Adrenal gland (tissue), 5 donors: ENCODE measurements around the gene ANKRD30B.
"Not testable (repeated sequence)": the region's sequence is repeated elsewhere in the genome, so short reads cannot be mapped to it uniquely, and the experiment has no call there.

ENCODE experiments used
- POLR2A ChIP-seq, 2 donors: fragments of 450-650 bp; IDR thresholded peaks; one replicate each; pipeline ENCODE4 v1.6.1; 2017; ENCODE audit warnings: antibody characterized with exemption in 2 of 2, mild to moderate bottlenecking in 2 of 2, moderate library complexity in 1 of 2
- TF ChIP-seq, protein P1 (sequence below), 6 experiments: fragments of 450-650 bp in 4 of 6; fragments of 200-600 bp in 2 of 6; sonication (generic) in 1 of 6; IDR thresholded peaks; 1 replicate in 5 of 6; 2 replicates in 1 of 6; pipeline versions ENCODE4 v1.5.1 to v1.8.0; 2016 to 2021; ENCODE audit warnings: antibody characterized with exemption in 6 of 6, mild to moderate bottlenecking in 2 of 6, moderate library complexity in 1 of 6
- donor health status: DM: no; HTN: no; CAD: no.

GRCh38 chr18:14866426-14866825 lies 118.5 kb downstream of the ANKRD30B start:
- TF ChIP-seq, protein P1, sequence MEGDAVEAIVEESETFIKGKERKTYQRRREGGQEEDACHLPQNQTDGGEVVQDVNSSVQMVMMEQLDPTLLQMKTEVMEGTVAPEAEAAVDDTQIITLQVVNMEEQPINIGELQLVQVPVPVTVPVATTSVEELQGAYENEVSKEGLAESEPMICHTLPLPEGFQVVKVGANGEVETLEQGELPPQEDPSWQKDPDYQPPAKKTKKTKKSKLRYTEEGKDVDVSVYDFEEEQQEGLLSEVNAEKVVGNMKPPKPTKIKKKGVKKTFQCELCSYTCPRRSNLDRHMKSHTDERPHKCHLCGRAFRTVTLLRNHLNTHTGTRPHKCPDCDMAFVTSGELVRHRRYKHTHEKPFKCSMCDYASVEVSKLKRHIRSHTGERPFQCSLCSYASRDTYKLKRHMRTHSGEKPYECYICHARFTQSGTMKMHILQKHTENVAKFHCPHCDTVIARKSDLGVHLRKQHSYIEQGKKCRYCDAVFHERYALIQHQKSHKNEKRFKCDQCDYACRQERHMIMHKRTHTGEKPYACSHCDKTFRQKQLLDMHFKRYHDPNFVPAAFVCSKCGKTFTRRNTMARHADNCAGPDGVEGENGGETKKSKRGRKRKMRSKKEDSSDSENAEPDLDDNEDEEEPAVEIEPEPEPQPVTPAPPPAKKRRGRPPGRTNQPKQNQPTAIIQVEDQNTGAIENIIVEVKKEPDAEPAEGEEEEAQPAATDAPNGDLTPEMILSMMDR (IDR thresholded peaks at IDR 0.05), result not testable (repeated sequence)
- not testable (repeated sequence) for TF ChIP-seq POLR2A (IDR thresholded peaks at IDR 0.05)
